ENCODE data around the gene CTNND2. TPM values are rescaled to one million over a fixed set of nuclear protein-coding genes. Genes with fewer than 3 reads are reported as not detected.

CTNND2 gene
- total RNA-seq, 2 experiments from 2014 or later = not detected

DNA sequence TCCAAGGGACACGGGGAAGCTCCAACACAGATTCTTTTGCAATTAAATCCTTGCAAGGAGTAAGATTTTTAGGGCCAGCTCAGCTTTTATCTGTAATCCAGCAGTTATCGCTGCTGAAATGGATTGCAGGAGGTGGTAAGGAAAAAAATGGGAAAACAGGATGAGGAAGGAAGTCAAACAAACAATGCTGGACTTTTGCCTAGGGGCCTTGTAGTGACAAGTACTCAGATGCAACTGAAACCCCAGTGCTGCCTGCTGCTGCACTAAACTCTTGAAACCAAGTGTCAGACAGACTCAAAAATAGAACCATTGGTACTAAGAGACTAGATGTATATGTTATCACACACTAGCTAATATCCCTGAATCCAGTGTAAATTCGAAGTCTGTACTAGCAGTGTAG, 309.2 kb downstream of the CTNND2 start:
- no peak for ATAC-seq
- Mint-ChIP-seq H3K27ac (no peak overlapping the region), H3K4me1 (ENCODE audit: low read depth) (no peaks in the 10 kb centered on the region), H3K9me3 (peaks cover 7% of the 10 kb centered on the region), H3K36me3 (ENCODE audit: low read depth) (no peaks in the 10 kb centered on the region), H3K27me3 (peaks cover 3% of the 10 kb centered on the region), H3K4me3 (no peak overlapping the region)
- intact Hi-C loops (cut with micrococcal nuclease) = no loop called here
- CTCF ChIA-PET = no interaction called here
- TF ChIP-seq CTCF (IDR thresholded peaks at IDR 0.05) = no peak
- no peak for DNase-seq
- POLR2A ChIA-PET = no interaction called here

DNA sequence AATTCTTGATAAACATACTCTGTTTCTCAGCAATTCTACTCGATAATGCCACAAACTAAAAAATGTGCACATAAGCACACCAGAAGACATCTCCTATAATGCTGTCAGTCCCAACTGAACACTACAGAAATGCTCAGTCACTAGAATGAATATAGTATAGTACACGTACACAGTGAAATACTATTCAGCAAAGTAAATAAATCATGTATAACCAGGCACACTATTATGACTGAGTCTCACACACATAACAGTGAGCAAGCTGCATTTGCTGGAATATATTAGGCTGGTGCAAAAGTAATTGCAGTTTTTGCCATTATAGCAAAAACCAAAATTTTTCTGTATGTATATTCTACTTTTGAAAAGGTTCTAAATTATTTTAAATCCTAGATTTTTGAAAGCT, 310.2 kb downstream of the CTNND2 start:
- POLR2A ChIA-PET = no interaction called here
- ATAC-seq (no peak), DNase-seq (no peak)
- no peak overlapping the region for H3K27ac Mint-ChIP-seq
- intact Hi-C loops (cut with micrococcal nuclease) = no loop called here
- H3K9me3 Mint-ChIP-seq = peaks cover 7% of the 10 kb centered on the region
- H3K4me1 Mint-ChIP-seq (ENCODE audit: low read depth) = no peaks in the 10 kb centered on the region
- no peak for TF ChIP-seq CTCF (IDR thresholded peaks at IDR 0.05)
- H3K27me3 Mint-ChIP-seq = peaks cover 3% of the 10 kb centered on the region
- no peak overlapping the region for H3K4me3 Mint-ChIP-seq
- H3K36me3 Mint-ChIP-seq (ENCODE audit: low read depth) = no peaks in the 10 kb centered on the region
- CTCF ChIA-PET = no interaction called here

DNA sequence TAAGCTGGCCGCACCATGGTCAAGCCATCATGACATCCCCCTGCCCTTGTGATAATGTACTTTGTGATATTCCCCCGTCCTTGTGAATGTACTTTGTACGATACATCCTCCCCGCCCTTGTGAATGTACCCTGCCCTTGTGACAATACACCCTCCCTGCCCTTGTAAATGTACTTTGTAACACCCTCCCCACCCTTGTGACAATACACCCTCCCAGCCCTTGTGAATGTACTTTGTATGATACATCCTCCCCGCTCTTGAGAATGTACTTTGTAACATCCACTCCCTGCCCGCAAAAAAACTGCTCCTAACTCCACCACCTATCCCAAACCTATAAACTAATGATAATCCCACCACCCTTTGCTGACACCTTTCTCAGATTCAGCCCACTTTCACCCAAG, 313.8 kb downstream of the CTNND2 start:
- intact Hi-C loops (cut with micrococcal nuclease) = no loop called here
- DNase-seq = no peak
- Mint-ChIP-seq H3K27ac (no peak overlapping the region), H3K36me3 (ENCODE audit: low read depth) (no peaks in the 10 kb centered on the region), H3K4me3 (no peak overlapping the region), H3K27me3 (peaks cover 3% of the 10 kb centered on the region), H3K9me3 (peaks cover 7% of the 10 kb centered on the region), H3K4me1 (ENCODE audit: low read depth) (no peaks in the 10 kb centered on the region)
- no peak for ATAC-seq
- ChIA-PET CTCF (no interaction called here), POLR2A (no interaction called here)
- TF ChIP-seq CTCF (IDR thresholded peaks at IDR 0.05) = no peak

DNA sequence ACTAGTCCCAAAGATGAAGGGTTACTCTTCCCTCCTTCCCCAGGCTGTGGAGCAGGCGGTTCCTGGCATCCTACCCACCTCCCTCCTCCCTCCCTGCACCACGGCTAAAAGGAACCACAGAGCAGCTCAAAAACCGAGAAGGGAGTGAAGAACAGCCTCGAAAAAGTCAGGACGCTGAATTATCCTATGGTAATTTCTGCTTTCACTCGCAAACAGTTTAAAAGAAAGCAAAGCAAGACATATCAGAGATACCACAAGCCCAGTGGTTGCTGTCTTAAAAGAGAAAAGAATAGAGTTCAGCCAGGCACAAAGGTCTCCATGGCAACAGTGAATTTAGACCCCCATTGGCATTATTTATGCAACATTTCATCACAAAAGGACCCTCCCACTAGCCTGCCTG, 315.4 kb downstream of the CTNND2 start:
- ChIA-PET POLR2A (no interaction called here), CTCF (no interaction called here)
- no peak overlapping the region for H3K4me3 Mint-ChIP-seq
- no peak for ATAC-seq
- H3K36me3 Mint-ChIP-seq (ENCODE audit: low read depth) = no peaks in the 10 kb centered on the region
- peaks cover 3% of the 10 kb centered on the region for H3K27me3 Mint-ChIP-seq
- DNase-seq = no peak
- H3K9me3 Mint-ChIP-seq = peaks cover 7% of the 10 kb centered on the region
- intact Hi-C loops (cut with micrococcal nuclease) = no loop called here
- TF ChIP-seq CTCF (IDR thresholded peaks at IDR 0.05) = no peak
- no peak overlapping the region for H3K27ac Mint-ChIP-seq
- no peaks in the 10 kb centered on the region for H3K4me1 Mint-ChIP-seq (ENCODE audit: low read depth)

DNA sequence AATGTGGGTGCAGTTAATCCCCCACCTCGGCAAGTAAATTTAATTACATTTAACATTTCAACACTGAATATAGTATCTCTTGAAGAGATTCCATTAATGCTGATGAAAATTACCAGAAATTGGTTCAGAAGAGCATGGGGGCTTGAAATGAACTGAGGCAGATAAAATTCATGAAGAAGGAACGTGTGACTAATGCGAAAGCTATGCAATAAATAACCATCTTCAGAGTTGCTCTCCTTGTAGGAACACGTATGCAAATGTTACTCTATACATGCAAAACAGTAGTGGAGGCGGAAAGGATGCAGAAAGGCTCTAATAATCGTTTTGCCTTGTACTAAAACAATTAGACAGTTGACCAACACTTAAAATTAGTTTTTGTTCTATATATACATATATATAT, 320.2 kb downstream of the CTNND2 start:
- CTCF ChIA-PET = no interaction called here
- no peak overlapping the region for H3K27ac Mint-ChIP-seq
- POLR2A ChIA-PET = no interaction called here

More for the DNA sequence above, 320.2 kb downstream of the CTNND2 start:
- intact Hi-C loops (cut with micrococcal nuclease) = no loop called here
- Mint-ChIP-seq H3K36me3 (ENCODE audit: low read depth) (no peaks in the 10 kb centered on the region), H3K9me3 (no peaks in the 10 kb centered on the region), H3K4me1 (ENCODE audit: low read depth) (no peaks in the 10 kb centered on the region), H3K4me3 (no peak overlapping the region), H3K27me3 (no peaks in the 10 kb centered on the region)
- no peak for ATAC-seq
- no peak for DNase-seq
- no peak for TF ChIP-seq CTCF (IDR thresholded peaks at IDR 0.05)

Data from activated CD8-positive, alpha-beta T cell treated with anti-CD3 and anti-CD28 coated beads for 36 hours (primary cell).